GM12892 (cell line): ENCODE measurements around the gene SCUBE1.

ENCODE experiments used
- POLR2A ChIP-seq: IDR thresholded peaks from 2 replicates; pipeline ENCODE4 v1.6.1; 2011; ENCODE audit warnings: low read depth, low read length, control low read depth
- POLR2AphosphoS5 ChIP-seq: IDR thresholded peaks from 2 replicates; pipeline ENCODE4 v1.6.1; 2011; ENCODE audit warnings: low read depth, low read length, control low read depth
- TAF1 ChIP-seq: IDR thresholded peaks from 2 replicates; pipeline ENCODE4 v1.6.1; 2011; ENCODE audit warnings: low read depth, mild to moderate bottlenecking, control low read depth, low read length, borderline replicate concordance

GRCh38 chr22:43267332-43267980 is 75.7 kb downstream of the SCUBE1 start:
- TF ChIP-seq POLR2A (no peak), TAF1 (no peak), POLR2AphosphoS5 (no peak)
